ENCODE data around the gene LRRC47.

- TF ChIP-seq CTCF (IDR thresholded peaks at IDR 0.05) (no peak), POLR2A (IDR thresholded peaks at IDR 0.05) (no peak)
These were observed 39.9 kb downstream of the LRRC47 start for GRCh38 chr1:3756394-3756793.
